Suprapubic skin (tissue), 4 donors: Measurements from ENCODE around the gene USP19. TPM values are rescaled to one million over a fixed set of nuclear protein-coding genes. Genes with fewer than 3 reads are reported as not detected.

Source experiments
- DNase-seq, 2 donors: peaks; one replicate each; pipeline ENCODE4 v3.0.0-alpha.2; 2019; ENCODE audit warnings: low spot score in 2 of 2
- H3K27ac ChIP-seq: fragments of 200-600 bp; sonication (generic); one replicate; pipeline ENCODE4 v1.5.1; 2019
- H3K27me3 ChIP-seq: fragments of 200-600 bp; sonication (generic); one replicate; pipeline ENCODE4 v1.5.1; 2019
- H3K36me3 ChIP-seq: fragments of 200-600 bp; sonication (generic); one replicate; pipeline ENCODE4 v1.5.1; 2019
- H3K4me1 ChIP-seq: fragments of 200-600 bp; sonication (generic); one replicate; pipeline ENCODE4 v1.5.1; 2019
- H3K4me3 ChIP-seq: fragments of 200-600 bp; sonication (generic); one replicate; pipeline ENCODE4 v1.5.1; 2019; ENCODE audit warnings: mild to moderate bottlenecking
- H3K9me3 ChIP-seq: fragments of 200-600 bp; sonication (generic); one replicate; pipeline ENCODE4 v1.5.1; 2019
- CTCF ChIP-seq, 2 donors: fragments of 200-600 bp in 1 of 2; fragments of 450-650 bp in 1 of 2; sonication (generic) in 1 of 2; IDR thresholded peaks; one replicate each; pipeline ENCODE4 v1.5.1; 2016 to 2019; ENCODE audit warnings: antibody characterized with exemption in 2 of 2, mild to moderate bottlenecking in 1 of 2, moderate library complexity in 1 of 2
- EP300 ChIP-seq: sonication (generic); formaldehyde crosslinking; IDR thresholded peaks from one replicate; pipeline ENCODE4 v1.6.1; 2017; ENCODE audit warnings: antibody characterized with exemption
- POLR2A ChIP-seq, 2 donors: fragments of 450-650 bp; IDR thresholded peaks; one replicate each; pipeline ENCODE4 v1.6.1; 2017; ENCODE audit warnings: antibody characterized with exemption in 2 of 2, mild to moderate bottlenecking in 2 of 2, moderate library complexity in 2 of 2
- POLR2AphosphoS5 ChIP-seq, 3 donors: sonication (generic); formaldehyde crosslinking; IDR thresholded peaks; one replicate each; pipeline ENCODE4 v1.6.1; 2017; ENCODE audit warnings: antibody characterized with exemption in 3 of 3
- WGBS: methylation state at CpG from one replicate; pipeline ENCODE4 v1.1.5; 2018; 5-methylcytosine and 5-hydroxymethylcytosine counted together
- total RNA-seq, 4 donors: library from RNA; depleted of rRNA; stranded (reverse); fragments of >200 nt; gene quantifications; one replicate each; pipeline ENCODE4 v1.1.0, GENCODE V29; 2016

Gene USP19
- total RNA-seq, 4 donors from 2014 or later: 46.1 to 82.1 (median 76.0) TPM

DNA sequence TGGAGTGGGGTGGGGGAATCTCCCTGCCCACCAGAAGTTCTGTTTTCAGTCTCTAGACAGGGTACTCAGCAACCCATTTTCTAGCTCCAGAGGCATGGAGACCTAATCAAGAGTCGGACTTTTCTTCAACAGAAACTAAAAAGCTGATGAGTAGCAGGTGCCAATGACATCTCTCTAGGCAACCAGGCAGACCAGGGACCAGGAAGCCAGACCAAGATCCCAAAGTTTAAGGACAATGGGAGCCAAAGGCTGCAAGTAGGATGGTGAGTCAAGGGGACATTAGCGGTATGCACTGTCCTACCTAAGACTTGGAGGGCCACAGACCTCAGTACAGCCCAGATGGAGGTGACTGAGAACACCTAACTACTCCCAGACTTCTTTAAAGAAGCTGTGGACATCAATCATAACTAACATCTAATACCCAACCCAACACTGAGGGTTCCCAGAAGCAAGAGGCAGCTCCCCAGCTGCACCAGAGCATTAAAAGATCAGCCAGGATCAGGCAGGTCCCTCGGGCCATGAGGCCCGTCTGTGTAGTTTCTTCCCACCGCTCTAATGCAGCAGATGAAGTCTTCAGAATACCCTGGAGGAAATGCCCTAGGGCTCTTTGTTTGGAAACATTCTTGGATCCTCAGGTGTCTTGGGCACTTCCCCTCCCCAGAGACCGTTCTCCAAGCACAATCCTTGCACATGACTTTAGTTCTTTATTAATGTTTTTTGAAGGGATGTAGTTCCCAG lies 44.5 kb upstream of the USP19 start:
- Histone ChIP-seq H3K9me3 (no peaks in the 10 kb centered on the region), H3K4me1 (peaks cover 26% of the 10 kb centered on the region), H3K4me3 (peak overlapping the region; percentile 82), H3K36me3 (peaks cover 31% of the 10 kb centered on the region), H3K27me3 (no peaks in the 10 kb centered on the region), H3K27ac (no peak overlapping the region)
- TF ChIP-seq POLR2AphosphoS5 (IDR thresholded peaks at IDR 0.05): no peak
- no peak for TF ChIP-seq EP300
- TF ChIP-seq CTCF (IDR thresholded peaks at IDR 0.05): no peak
- no peak for DNase-seq
- WGBS: 35% methylated on average over 4 of the region's 6 CpGs

DNA sequence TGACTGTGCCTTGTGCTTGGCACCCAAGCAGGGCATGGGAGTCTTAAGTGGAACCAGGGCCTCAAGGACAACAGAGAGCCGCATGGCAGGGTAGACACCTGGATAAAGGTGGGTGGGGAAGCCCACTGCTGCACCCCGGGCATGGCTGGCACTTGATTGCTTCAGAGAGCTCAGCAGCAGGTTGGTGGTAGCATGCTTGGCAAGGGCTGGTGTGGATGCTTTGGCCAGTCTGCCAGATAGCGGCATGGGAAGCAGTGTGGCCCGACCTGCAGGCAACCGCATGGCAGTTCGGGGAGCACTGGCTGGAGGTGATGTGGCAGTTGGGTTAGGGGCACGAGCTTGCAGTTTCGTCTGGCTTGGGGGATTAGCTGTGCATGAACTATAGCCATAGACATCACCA lies 43.0 kb upstream of the USP19 start:
- Histone ChIP-seq H3K4me3 (no peak overlapping the region), H3K9me3 (no peaks in the 10 kb centered on the region), H3K27ac (no peak overlapping the region), H3K27me3 (no peaks in the 10 kb centered on the region), H3K4me1 (peaks cover 26% of the 10 kb centered on the region), H3K36me3 (peaks cover 31% of the 10 kb centered on the region)
- 96% methylated on average over 5 of the region's 8 CpGs for WGBS
- TF ChIP-seq EP300 (no peak), POLR2A (IDR thresholded peaks at IDR 0.05) (no peak), POLR2AphosphoS5 (IDR thresholded peaks at IDR 0.05) (no peak), CTCF (IDR thresholded peaks at IDR 0.05) (no peak)
- no peak for DNase-seq

GRCh38 chr3:49162751-49163419 lies 42.3 kb upstream of the USP19 start:
- H3K4me3 ChIP-seq: no peak overlapping the region
- peaks cover 31% of the 10 kb centered on the region for H3K36me3 ChIP-seq
- H3K9me3 ChIP-seq: no peaks in the 10 kb centered on the region
- no peak overlapping the region for H3K27ac ChIP-seq
- 93% methylated on average over 20 of the region's 21 CpGs for WGBS
- H3K27me3 ChIP-seq: no peaks in the 10 kb centered on the region
- no peak for DNase-seq
- H3K4me1 ChIP-seq: peaks cover 26% of the 10 kb centered on the region
- no peak for TF ChIP-seq EP300
- no peak for TF ChIP-seq POLR2AphosphoS5 (IDR thresholded peaks at IDR 0.05)
- no peak for TF ChIP-seq CTCF (IDR thresholded peaks at IDR 0.05)
- no peak for TF ChIP-seq POLR2A (IDR thresholded peaks at IDR 0.05)

DNA sequence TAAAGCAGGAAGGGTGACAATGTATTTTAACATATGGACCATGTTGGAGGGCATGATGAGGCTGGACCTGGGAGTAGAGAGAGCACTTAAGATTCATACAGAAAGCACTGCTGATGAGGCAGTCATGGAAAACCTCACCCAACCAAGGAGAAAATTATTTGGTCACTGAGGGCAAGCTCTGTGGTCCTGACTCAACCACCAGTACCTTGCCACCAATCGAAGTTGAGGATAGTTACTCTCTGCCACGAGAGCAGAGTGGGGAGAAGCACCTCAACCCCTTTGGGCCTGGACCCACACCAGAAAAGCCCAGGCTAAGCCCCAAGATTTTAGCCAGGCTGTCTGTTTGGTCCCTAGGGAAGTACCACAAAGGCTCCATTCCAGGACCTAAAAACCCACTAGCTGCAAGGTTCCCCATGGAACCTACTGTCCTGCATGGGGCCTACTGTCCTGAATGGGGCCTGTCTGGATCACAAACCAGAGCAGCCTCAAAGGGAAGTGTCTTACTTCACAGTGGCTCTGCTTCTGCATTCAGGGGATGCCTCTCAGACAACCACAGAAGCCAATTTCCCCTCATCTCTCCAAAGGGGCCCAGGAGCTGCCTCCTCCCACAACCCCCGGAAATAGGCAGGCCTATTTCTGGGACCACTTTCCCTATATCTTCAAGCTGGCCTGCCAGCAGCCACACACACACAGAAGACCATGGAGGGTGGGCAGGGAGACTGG lies 41.3 kb upstream of the USP19 start:
- H3K27ac ChIP-seq: no peak overlapping the region
- peaks cover 26% of the 10 kb centered on the region for H3K4me1 ChIP-seq
- H3K36me3 ChIP-seq: peaks cover 31% of the 10 kb centered on the region
- H3K9me3 ChIP-seq: no peaks in the 10 kb centered on the region
- DNase-seq: no peak
- WGBS: 79% methylated on average over 3 of the region's 3 CpGs
- H3K27me3 ChIP-seq: no peaks in the 10 kb centered on the region
- no peak overlapping the region for H3K4me3 ChIP-seq
- TF ChIP-seq POLR2A (IDR thresholded peaks at IDR 0.05): no peak
- TF ChIP-seq POLR2AphosphoS5 (IDR thresholded peaks at IDR 0.05): no peak
- TF ChIP-seq CTCF (IDR thresholded peaks at IDR 0.05): no peak

GRCh38 chr3:49161197-49161596 lies 40.6 kb upstream of the USP19 start:
- H3K36me3 ChIP-seq: peaks cover 31% of the 10 kb centered on the region
- H3K4me3 ChIP-seq: no peak overlapping the region
- no peaks in the 10 kb centered on the region for H3K27me3 ChIP-seq
- H3K4me1 ChIP-seq: peaks cover 18% of the 10 kb centered on the region
- no peak for DNase-seq
- no peak overlapping the region for H3K27ac ChIP-seq
- no peaks in the 10 kb centered on the region for H3K9me3 ChIP-seq
- TF ChIP-seq POLR2AphosphoS5 (IDR thresholded peaks at IDR 0.05) (no peak), POLR2A (IDR thresholded peaks at IDR 0.05) (no peak), EP300 (no peak), CTCF (IDR thresholded peaks at IDR 0.05) (no peak)
- WGBS: 73% methylated on average over 2 of the region's 2 CpGs
